GM12865 (cell line): ENCODE results near the gene SIRT2.

ENCODE experiments used
- DNase-seq: peaks from one replicate; pipeline ENCODE4 v3.0.0; 2010; ENCODE audit warnings: low read depth
- H3K4me3 ChIP-seq: 2 replicates; pipeline ENCODE4 v1.5.1; 2011; ENCODE audit warnings: mild to moderate bottlenecking, low read depth, low read length, control low read depth
- CTCF ChIP-seq: IDR thresholded peaks from 2 replicates; pipeline ENCODE4 v1.5.1; 2011; ENCODE audit warnings: low read length, control low read depth, low read depth, inconsistent platforms; ENCODE audit not compliant: insufficient read depth; ENCODE audit errors: missing control alignments

SIRT2 gene

GRCh38 chr19:38851622-38852230 lies 47.7 kb downstream of the SIRT2 start:
- no peak for TF ChIP-seq CTCF
- H3K4me3 ChIP-seq: peak overlapping the region; percentile 88
- peak; percentile 97 for DNase-seq

GRCh38 chr19:38850976-38851621 lies 48.3 kb downstream of the SIRT2 start:
- peak; percentile 36 for DNase-seq
- peak overlapping the region; percentile 88 for H3K4me3 ChIP-seq
- no peak for TF ChIP-seq CTCF

- DNase-seq: no peak
- no peak for TF ChIP-seq CTCF
- peak overlapping the region; percentile 88 for H3K4me3 ChIP-seq
Observed at GRCh38 chr19:38850436-38850975, 48.9 kb downstream of the SIRT2 start.

- peak; percentile 28 for TF ChIP-seq CTCF
- H3K4me3 ChIP-seq: peak within 1 kb of the TSS; percentile 95
- DNase-seq: peak; percentile 100
Observed at GRCh38 chr19:38849860-38850435, 49.5 kb downstream of the SIRT2 start, which contains the start of gene HNRNPL. Gene HNRNPL (minus strand): TSS chr19:38849986. CDS start chr19:38849966, 20 bp downstream.

- peak; percentile 98 for DNase-seq
- peak overlapping the region; percentile 95 for H3K4me3 ChIP-seq
- TF ChIP-seq CTCF: no peak
Observed at GRCh38 chr19:38849147-38849859, 50.1 kb downstream of the SIRT2 start.

GRCh38 chr19:38848299-38849146 lies 50.9 kb downstream of the SIRT2 start:
- DNase-seq: no peak
- H3K4me3 ChIP-seq: peak overlapping the region; percentile 95
- no peak for TF ChIP-seq CTCF
